K562 (cell line): Measurements from ENCODE around the gene MSTN. TPM values are rescaled to one million over a fixed set of nuclear protein-coding genes. Genes with fewer than 3 reads are reported as not detected.

Source experiments
- ATAC-seq: fragments of 200-7000 bp; cut with Tn5 transposase; 3 replicates; pipeline ENCODE4 v1.9.1; 2020; ENCODE audit warnings: moderate library complexity
- BruUV-seq: library from RNA; stranded (reverse); fragments of 400-500 nt; replicated peaks from 2 replicates; lab custom pipeline; 2021; lab: Mats Ljungman, UMichigan
- CTCF ChIA-PET: fragments of 300-600 bp; formaldehyde crosslinking; extraction: SDS; loops from one replicate; lab custom pipeline; 2021; ENCODE audit warnings: low intra/inter-chr PET ratio; lab: Yijun Ruan, JAX
- POLR2A ChIA-PET: fragments of 300-600, 350-650 bp; sonication (Branson Sonifier 250); formaldehyde crosslinking; extraction: SDS; loops from one replicate; lab custom pipeline; 2021; ENCODE audit warnings: antibody characterized with exemption, inconsistent platforms; lab: Yijun Ruan, JAX
- DNase-seq, 4 experiments: peaks; one replicate each; pipeline versions ENCODE4 v3.0.0 to v3.0.0-alpha.2; 2011 to 2018; ENCODE audit warnings: low spot score in 3 of 4, mixed read lengths in 3 of 4; ENCODE audit errors: extremely low read depth in 1 of 4
- FAIRE-seq: peaks from 2 replicates; lab custom pipeline; 2011; peaks lifted over from hg19 to GRCh38; lab: Jason Lieb, UNC
- H2AFZ ChIP-seq: 2 replicates; pipeline ENCODE4 v1.6.0; 2011; ENCODE audit warnings: low read depth, low read length, control low read depth, inconsistent platforms
- H3K27ac ChIP-seq: fragments of 200-600 bp; 3 replicates; pipeline ENCODE4 v1.8.0; 2011; ENCODE audit warnings: low read depth, mild to moderate bottlenecking, control low read depth, inconsistent platforms, low read length, moderate library complexity, mixed read lengths; ENCODE audit errors: extremely low read depth
- H3K27me3 ChIP-seq, 2 experiments: fragments of 300-600 bp in 1 of 2; 2 replicates in 1 of 2; 3 replicates in 1 of 2; pipeline versions ENCODE4 v1.6.0 to v1.8.0; 2011; ENCODE audit warnings: inconsistent platforms in 2 of 2, low read length in 2 of 2, mild to moderate bottlenecking in 1 of 2, mixed read lengths in 1 of 2, moderate library complexity in 1 of 2; ENCODE audit not compliant: control insufficient read depth in 2 of 2, insufficient read depth in 2 of 2
- H3K36me3 ChIP-seq: fragments of 300-600 bp; 3 replicates; pipeline ENCODE4 v1.8.0; 2011; ENCODE audit warnings: mild to moderate bottlenecking, low read length, inconsistent platforms; ENCODE audit not compliant: control insufficient read depth, insufficient read depth
- H3K4me1 ChIP-seq, 2 experiments: fragments of 200-600 bp in 1 of 2; replicated peaks in 1 of 2; 2 replicates in 1 of 2; 3 replicates in 1 of 2; pipeline versions ENCODE4 v1.5.1 to v1.8.0; 2011; ENCODE audit warnings: inconsistent platforms in 2 of 2, low read length in 2 of 2, mild to moderate bottlenecking in 1 of 2, mixed read lengths in 1 of 2, moderate library complexity in 1 of 2; ENCODE audit not compliant: control insufficient read depth in 2 of 2, insufficient read depth in 2 of 2
- H3K4me2 ChIP-seq: 2 replicates; pipeline ENCODE4 v1.6.1; 2011; ENCODE audit warnings: low read length, control low read depth, inconsistent platforms, mixed read lengths; ENCODE audit not compliant: insufficient read depth
- H3K4me3 ChIP-seq: fragments of 200-600 bp; sonication (generic), shearing (Covaris generic); 2 replicates; pipeline ENCODE4 v1.5.1; 2016; ENCODE audit warnings: control low read depth, inconsistent platforms
- H3K79me2 ChIP-seq: fragments of 200-600 bp; 3 replicates; pipeline ENCODE4 v1.8.0; 2011; ENCODE audit warnings: low read length, inconsistent platforms; ENCODE audit not compliant: control insufficient read depth, insufficient read depth
- H3K9ac ChIP-seq, 2 experiments: 2 replicates each; pipeline versions ENCODE4 v1.6.0 to v1.6.1; 2011; ENCODE audit warnings: low read depth in 2 of 2, low read length in 2 of 2, control low read depth in 1 of 2, inconsistent platforms in 1 of 2, mild to moderate bottlenecking in 1 of 2, mixed read lengths in 1 of 2; ENCODE audit not compliant: insufficient read depth in 1 of 2
- H3K9me1 ChIP-seq: one replicate; pipeline ENCODE4 v1.6.0; 2011; ENCODE audit warnings: inconsistent platforms, mild to moderate bottlenecking, low read length, moderate library complexity; ENCODE audit not compliant: control insufficient read depth, insufficient read depth
- H3K9me3 ChIP-seq: replicated peaks from 2 replicates; pipeline ENCODE4 v1.5.1; 2011; ENCODE audit warnings: low read depth, low read length, inconsistent platforms; ENCODE audit not compliant: control insufficient read depth, insufficient read depth
- H4K20me1 ChIP-seq: replicated peaks from 2 replicates; pipeline ENCODE4 v1.6.1; 2011; ENCODE audit warnings: low read length, inconsistent platforms, mixed read lengths; ENCODE audit not compliant: control insufficient read depth, insufficient read depth
- BRD4 ChIP-seq: fragments of 200-600 bp; sonication (generic); IDR thresholded peaks from 2 replicates; pipeline ENCODE4 v1.6.1; 2017; ENCODE audit warnings: inconsistent platforms
- CGGBP1 ChIP-seq: fragments of 250-450 bp; sonication (Bioruptor Pico); IDR thresholded peaks from 2 replicates; pipeline ENCODE4 v1.9.0; 2021; ENCODE audit warnings: mild to moderate bottlenecking
- ELF1 ChIP-seq: fragments of 200-800 bp; sonication (Bioruptor generic); IDR thresholded peaks from 2 replicates; pipeline ENCODE4 v1.6.1; 2016; ENCODE audit warnings: missing genetic modification characterization, missing compliant biosample characterization
- MED1 ChIP-seq: sonication (generic); formaldehyde crosslinking; IDR thresholded peaks from 2 replicates; pipeline ENCODE4 v1.8.1; 2023; ENCODE audit warnings: missing genetic modification reagents, borderline replicate concordance
- NELFE ChIP-seq: IDR thresholded peaks from 2 replicates; pipeline ENCODE4 v1.6.1; 2011; ENCODE audit warnings: mild to moderate bottlenecking; ENCODE audit not compliant: insufficient read depth, insufficient read length
- NR2F6 ChIP-seq: fragments of 450-650 bp; formaldehyde crosslinking; IDR thresholded peaks from 2 replicates; pipeline ENCODE4 v1.4.0; 2020; ENCODE audit warnings: mild to moderate bottlenecking
- PHTF2 ChIP-seq: fragments of 250-450 bp; sonication (Bioruptor Pico); IDR thresholded peaks from 2 replicates; pipeline ENCODE4 v1.5.0; 2021; ENCODE audit warnings: mild to moderate bottlenecking
- PREB ChIP-seq: sonication (generic); formaldehyde crosslinking; IDR thresholded peaks from 2 replicates; pipeline ENCODE4 v1.8.1; 2023; ENCODE audit warnings: mild to moderate bottlenecking, missing genetic modification reagents
- RBM15 ChIP-seq: fragments of 200-400 bp; formaldehyde crosslinking; IDR thresholded peaks from 2 replicates; pipeline ENCODE4 v1.6.1; 2018; ENCODE audit warnings: mild to moderate bottlenecking, low read length, moderate library complexity; ENCODE audit not compliant: insufficient read depth
- SMARCA4 ChIP-seq: fragments of 450-650 bp; IDR thresholded peaks from 2 replicates; pipeline ENCODE4 v1.6.1; 2016
- TAL1 ChIP-seq: fragments of 450-650 bp; IDR thresholded peaks from 2 replicates; pipeline ENCODE4 v1.6.1; 2016; ENCODE audit warnings: mild to moderate bottlenecking
- TCF3 ChIP-seq: sonication (generic); formaldehyde crosslinking; IDR thresholded peaks from 2 replicates; pipeline ENCODE4 v1.4.0; 2020; ENCODE audit warnings: mild to moderate bottlenecking, missing genetic modification reagents
- U2AF1 ChIP-seq: fragments of 200-400 bp; formaldehyde crosslinking; optimal IDR thresholded peaks from 2 replicates; pipeline ENCODE3; 2017; ENCODE audit warnings: mild to moderate bottlenecking, low read depth, low read length, moderate library complexity
- XRCC4 ChIP-seq: IDR thresholded peaks from one replicate; pipeline ENCODE4 v1.6.1; 2011; ENCODE audit not compliant: insufficient read depth, insufficient read length; ENCODE audit errors: extremely low read depth
- ZNF408 ChIP-seq: fragments of 250-450 bp; sonication (Bioruptor Pico); IDR thresholded peaks from 2 replicates; pipeline ENCODE4 v1.4.0; 2020; ENCODE audit warnings: low read depth, mild to moderate bottlenecking, moderate library complexity
- WGBS: fragments of 100-300 bp; shearing (Covaris generic); methylation state at CpG from one replicate; pipeline ENCODE4 v1.1.6; 2016; ENCODE audit warnings: low coverage, mixed read lengths; ENCODE audit not compliant: insufficient coverage; ENCODE audit errors: missing lambda C conversion rate; 5-methylcytosine and 5-hydroxymethylcytosine counted together
- in situ Hi-C: fragments of 300-500 bp; cut with MboI; formaldehyde crosslinking; loops from 4 replicates; pipeline ENCODE4 v1.15.0; 2018; ENCODE audit warnings: inconsistent platforms, mixed read lengths
- intact Hi-C: fragments of 100-400 bp; cut with micrococcal nuclease; formaldehyde crosslinking; loops from 2 replicates; pipeline ENCODE4 v1.14.2; 2022
- polyA plus RNA-seq, 8 experiments: library from polyadenylated mRNA; depleted of rRNA in 4 of 8; stranded (reverse) in 5 of 8; unstranded in 3 of 8; fragments of >200 nt; fragmentation: Nextera tagmentation in 2 of 8; fragmentation: Illumina TruSeq in 1 of 8; extraction: Ambion mirVana in 2 of 8; extraction: Trizol in 1 of 8; gene quantifications; 2 replicates each; pipeline versions ENCODE4 v1.2.1 to v1.2.3, GENCODE V29; 2011 to 2014; ENCODE audit warnings: inconsistent platforms in 1 of 8, missing spikeins in 1 of 8
- total RNA-seq, 7 experiments: library from RNA; depleted of rRNA in 6 of 7; stranded (reverse); fragments of >200 nt in 6 of 7; fragmentation: Illumina TruSeq in 2 of 7; extraction: Trizol in 2 of 7; gene quantifications; 2 replicates each; pipeline versions ENCODE4 v1.2.1 to v1.2.3, GENCODE V29; 2011 to 2021; ENCODE audit warnings: low replicate concordance in 1 of 7
- TF ChIP-seq, protein P1 (sequence below): fragments of 250-450 bp; sonication (Bioruptor Pico); IDR thresholded peaks from 2 replicates; pipeline ENCODE4 v1.5.0; 2022; ENCODE audit warnings: mild to moderate bottlenecking

MSTN gene
- total and polyA plus RNA-seq, 9 of the 15 experiments (the other 6 are each of a cell fraction or from before 2014, with no cell fraction given) = not detected

DNA sequence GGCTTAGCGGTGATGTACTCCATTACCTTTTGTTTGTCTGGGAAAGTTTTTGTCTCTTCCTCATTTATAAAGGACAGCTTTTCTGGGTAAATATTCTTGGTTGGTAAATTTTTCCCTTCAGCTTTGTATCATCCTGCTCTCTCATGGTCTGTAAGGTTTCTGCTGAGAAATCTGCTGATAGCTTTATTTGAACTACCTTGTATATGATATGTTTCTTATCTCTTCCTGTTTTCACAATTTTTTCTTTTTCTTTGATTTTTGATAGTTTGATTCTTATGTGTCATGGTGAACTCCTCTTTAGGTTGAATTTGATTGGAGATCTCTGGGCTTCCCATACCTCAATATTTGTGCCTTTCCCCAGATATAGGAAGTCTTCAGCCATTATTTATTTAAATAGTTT is 44.7 kb downstream of the MSTN start:
- no TSS peak for BruUV-seq
- H3K27ac ChIP-seq = no peak overlapping the region
- DNase-seq (no peak), FAIRE-seq (no peak), ATAC-seq (no peak)
- intact Hi-C loops = no loop called here
- H3K79me2 ChIP-seq = no peaks in the 10 kb centered on the region
- H3K4me1 ChIP-seq = no peaks in the 10 kb centered on the region
- no peak overlapping the region for H2AFZ ChIP-seq
- H3K9me3 ChIP-seq = peaks cover 3% of the 10 kb centered on the region
- ChIA-PET CTCF (no interaction called here), POLR2A (interaction anchor here (0.9 kb wide), 1 partner anchor 12 kb away, joined by 4 read pairs; no protein-coding TSS in a partner anchor)
- no peaks in the 10 kb centered on the region for H3K27me3 ChIP-seq
- TF ChIP-seq ELF1 (tag) (no peak), BRD4 (no peak), SMARCA4 (no peak), NELFE (no peak), NR2F6 (CRISPR knock-in tag) (no peak), PREB (no peak), PHTF2 (CRISPR knock-in tag) (no peak), TCF3 (CRISPR knock-in tag) (no peak), ZNF408 (CRISPR knock-in tag) (no peak), RBM15 (no peak), U2AF1 (no peak), MED1 (CRISPR knock-in tag) (no peak), XRCC4 (no peak), CGGBP1 (no peak), TAL1 (no peak)
- TF ChIP-seq, protein P1, sequence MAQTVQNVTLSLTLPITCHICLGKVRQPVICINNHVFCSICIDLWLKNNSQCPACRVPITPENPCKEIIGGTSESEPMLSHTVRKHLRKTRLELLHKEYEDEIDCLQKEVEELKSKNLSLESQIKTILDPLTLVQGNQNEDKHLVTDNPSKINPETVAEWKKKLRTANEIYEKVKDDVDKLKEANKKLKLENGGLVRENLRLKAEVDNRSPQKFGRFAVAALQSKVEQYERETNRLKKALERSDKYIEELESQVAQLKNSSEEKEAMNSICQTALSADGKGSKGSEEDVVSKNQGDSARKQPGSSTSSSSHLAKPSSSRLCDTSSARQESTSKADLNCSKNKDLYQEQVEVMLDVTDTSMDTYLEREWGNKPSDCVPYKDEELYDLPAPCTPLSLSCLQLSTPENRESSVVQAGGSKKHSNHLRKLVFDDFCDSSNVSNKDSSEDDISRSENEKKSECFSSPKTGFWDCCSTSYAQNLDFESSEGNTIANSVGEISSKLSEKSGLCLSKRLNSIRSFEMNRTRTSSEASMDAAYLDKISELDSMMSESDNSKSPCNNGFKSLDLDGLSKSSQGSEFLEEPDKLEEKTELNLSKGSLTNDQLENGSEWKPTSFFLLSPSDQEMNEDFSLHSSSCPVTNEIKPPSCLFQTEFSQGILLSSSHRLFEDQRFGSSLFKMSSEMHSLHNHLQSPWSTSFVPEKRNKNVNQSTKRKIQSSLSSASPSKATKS (CRISPR knock-in tag) = no peak
- H3K9ac ChIP-seq = no peak overlapping the region
- H4K20me1 ChIP-seq = no peaks in the 10 kb centered on the region
- H3K4me3 ChIP-seq = no peak overlapping the region
- no peak overlapping the region for H3K4me2 ChIP-seq
- no peaks in the 10 kb centered on the region for H3K9me1 ChIP-seq
- H3K36me3 ChIP-seq = no peaks in the 10 kb centered on the region
- 0% methylated on average over 1 of the region's 1 CpG for WGBS
- in situ Hi-C loops = no loop called here
